ENCODE results near the gene SKAP2. TPM values are rescaled to one million over a fixed set of nuclear protein-coding genes. Genes with fewer than 3 reads are reported as not detected.

SKAP2 gene
- total RNA-seq, 1 experiment from 2014 or later, result 9.6 TPM

GRCh38 chr7:26637610-26638009 lies 226.8 kb downstream of the SKAP2 start:
- Histone ChIP-seq H3K9me3 (ENCODE audit: low read length) (no peaks in the 10 kb centered on the region), H3K4me3 (ENCODE audit: low read length) (no peak overlapping the region), H3K4me1 (ENCODE audit: insufficient read depth, low read length) (peaks cover 10% of the 10 kb centered on the region; the same call in 1 of the 2 replicates), H3K27ac (ENCODE audit: low read length) (no peak overlapping the region), H3K4me2 (ENCODE audit: low read length) (no peak overlapping the region), H4K20me1 (ENCODE audit: low read length) (no peaks in the 10 kb centered on the region), H3K79me2 (ENCODE audit: low read length) (no peaks in the 10 kb centered on the region), H3K9ac (ENCODE audit: low read length) (no peak overlapping the region), H3K9me2 (replicated peaks; ENCODE audit: low read length) (no peaks in the 10 kb centered on the region), H3F3A (ENCODE audit: low read length, unreplicated experiment) (no peaks in the 10 kb centered on the region), H3K27me3 (ENCODE audit: low read length) (no peaks in the 10 kb centered on the region), H2AFZ (ENCODE audit: low read length) (no peak overlapping the region), H3K36me3 (ENCODE audit: low read depth, low read length) (no peaks in the 10 kb centered on the region)
- ATAC-seq (no peak), DNase-seq (no peak)
- POLR2A ChIA-PET (ENCODE audit: unreplicated experiment), result no interaction called here
- BruUV-seq (replicated peaks), result no TSS peak
- CTCF ChIA-PET, result no interaction called here
- TF ChIP-seq EZH2phosphoT487 (IDR thresholded peaks at IDR 0.05; ENCODE audit: borderline replicate concordance, low read length) (no peak), CTCF (conservative IDR thresholded peaks at IDR 0.05; ENCODE audit: low read depth, low read length) (no peak), EZH2 (IDR thresholded peaks at IDR 0.05; ENCODE audit: low read length, unreplicated experiment) (no peak)
- intact Hi-C loops (cut with micrococcal nuclease), result no loop called here

DNA sequence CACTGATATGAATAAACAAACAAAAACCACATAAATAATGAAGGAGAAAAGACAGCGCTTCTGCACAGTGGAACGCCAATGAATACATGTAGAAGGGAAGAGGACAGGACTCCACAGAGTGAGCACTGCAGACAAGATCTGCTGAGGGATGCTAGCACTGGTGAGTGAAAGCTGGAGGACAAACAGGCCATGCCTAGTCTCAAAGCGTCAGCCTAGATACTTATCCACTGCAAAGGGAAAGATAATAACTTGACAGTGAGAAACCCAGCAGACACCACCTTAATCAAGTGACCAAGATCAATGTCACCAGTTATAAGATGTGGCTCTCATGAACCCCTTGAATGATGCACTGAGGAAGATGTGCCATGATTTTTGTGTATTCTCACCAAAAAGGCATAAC lies 227.6 kb downstream of the SKAP2 start:
- H3F3A ChIP-seq (ENCODE audit: low read length, unreplicated experiment), result no peaks in the 10 kb centered on the region
- ATAC-seq (no peak), DNase-seq (no peak)
- no peaks in the 10 kb centered on the region for H3K36me3 ChIP-seq (ENCODE audit: low read depth, low read length)
- no peak overlapping the region for H2AFZ ChIP-seq (ENCODE audit: low read length)
- H3K4me1 ChIP-seq (ENCODE audit: insufficient read depth, low read length), result peaks cover 10% of the 10 kb centered on the region; the same call in 1 of the 2 replicates
- H3K9ac ChIP-seq (ENCODE audit: low read length), result no peak overlapping the region
- no peaks in the 10 kb centered on the region for H3K9me2 ChIP-seq (replicated peaks; ENCODE audit: low read length)
- TF ChIP-seq CTCF (conservative IDR thresholded peaks at IDR 0.05; ENCODE audit: low read depth, low read length), result no peak
- TF ChIP-seq EZH2phosphoT487 (IDR thresholded peaks at IDR 0.05; ENCODE audit: borderline replicate concordance, low read length), result no peak
- no peak for TF ChIP-seq EZH2 (IDR thresholded peaks at IDR 0.05; ENCODE audit: low read length, unreplicated experiment)
- POLR2A ChIA-PET (ENCODE audit: unreplicated experiment), result no interaction called here
- no peak overlapping the region for H3K4me3 ChIP-seq (ENCODE audit: low read length)
- BruUV-seq (replicated peaks), result no TSS peak
- no peak overlapping the region for H3K27ac ChIP-seq (ENCODE audit: low read length)
- no peaks in the 10 kb centered on the region for H4K20me1 ChIP-seq (ENCODE audit: low read length)
- H3K9me3 ChIP-seq (ENCODE audit: low read length), result no peaks in the 10 kb centered on the region
- intact Hi-C loops (cut with micrococcal nuclease), result no loop called here
- H3K27me3 ChIP-seq (ENCODE audit: low read length), result no peaks in the 10 kb centered on the region
- no peak overlapping the region for H3K4me2 ChIP-seq (ENCODE audit: low read length)
- CTCF ChIA-PET, result no interaction called here
- no peaks in the 10 kb centered on the region for H3K79me2 ChIP-seq (ENCODE audit: low read length)

- no peak overlapping the region for H3K4me2 ChIP-seq (ENCODE audit: low read length)
- POLR2A ChIA-PET (ENCODE audit: unreplicated experiment), result interaction anchor here (0.5 to 0.6 kb wide), 2 partner anchors 30 to 1148 kb away, joined by 3 to 4 read pairs; no protein-coding TSS in a partner anchor
- H3K27me3 ChIP-seq (ENCODE audit: low read length), result no peaks in the 10 kb centered on the region
- H3K4me3 ChIP-seq (ENCODE audit: low read length), result no peak overlapping the region
- no peaks in the 10 kb centered on the region for H3K9me3 ChIP-seq (ENCODE audit: low read length)
- H2AFZ ChIP-seq (ENCODE audit: low read length), result no peak overlapping the region
- TF ChIP-seq EZH2phosphoT487 (IDR thresholded peaks at IDR 0.05; ENCODE audit: borderline replicate concordance, low read length) (no peak), CTCF (conservative IDR thresholded peaks at IDR 0.05; ENCODE audit: low read depth, low read length) (no peak), EZH2 (IDR thresholded peaks at IDR 0.05; ENCODE audit: low read length, unreplicated experiment) (no peak)
- H3F3A ChIP-seq (ENCODE audit: low read length, unreplicated experiment), result no peaks in the 10 kb centered on the region
- H3K9me2 ChIP-seq (replicated peaks; ENCODE audit: low read length), result no peaks in the 10 kb centered on the region
- no TSS peak for BruUV-seq (replicated peaks)
- peak; percentile 64 for DNase-seq
- CTCF ChIA-PET, result interaction anchor here (0.6 kb wide), 2 partner anchors 40 to 48 kb away, joined by 3 to 4 read pairs; no protein-coding TSS in a partner anchor
- H3K36me3 ChIP-seq (ENCODE audit: low read depth, low read length), result no peaks in the 10 kb centered on the region
- H4K20me1 ChIP-seq (ENCODE audit: low read length), result no peaks in the 10 kb centered on the region
- H3K4me1 ChIP-seq (ENCODE audit: insufficient read depth, low read length), result peaks cover 10% of the 10 kb centered on the region; the same call in 1 of the 2 replicates
- H3K27ac ChIP-seq (ENCODE audit: low read length), result no peak overlapping the region
- no peaks in the 10 kb centered on the region for H3K79me2 ChIP-seq (ENCODE audit: low read length)
- no peak overlapping the region for H3K9ac ChIP-seq (ENCODE audit: low read length)
- intact Hi-C loops (cut with micrococcal nuclease), result no loop called here
- peak; percentile 93 for ATAC-seq
Measured at GRCh38 chr7:26633557-26633956, 230.8 kb downstream of the SKAP2 start.
